Thoracic aorta (tissue), 2 donors: ENCODE measurements around the gene ANKS6. TPM values are rescaled to one million over a fixed set of nuclear protein-coding genes. Genes with fewer than 3 reads are reported as not detected.

ENCODE experiments used
- ATAC-seq: fragments of 150-250 bp; one replicate; pipeline ENCODE4 v1.8.0; 2017; ENCODE audit warnings: low read depth; ENCODE audit not compliant: insufficient number of reproducible peaks, low FRiP score
- DNase-seq: peaks from one replicate; pipeline ENCODE4 v3.0.0-alpha.2; 2020; ENCODE audit warnings: low spot score
- H3K27ac ChIP-seq, 2 donors: fragments of 200-600 bp; sonication (generic); 1 replicate in 1 of 2; 2 replicates in 1 of 2; pipeline ENCODE4 v1.5.1; 2016; ENCODE audit warnings: mild to moderate bottlenecking in 2 of 2, moderate library complexity in 2 of 2
- H3K27me3 ChIP-seq: fragments of 200-600 bp; sonication (generic); replicated peaks from 2 replicates; pipeline ENCODE4 v1.6.0; 2016; ENCODE audit warnings: mild to moderate bottlenecking; ENCODE audit not compliant: insufficient read depth
- H3K36me3 ChIP-seq: fragments of 200-600 bp; sonication (generic); one replicate; pipeline ENCODE4 v1.5.1; 2016
- H3K4me1 ChIP-seq, 2 donors: fragments of 200-600 bp; sonication (generic); 1 replicate in 1 of 2; 2 replicates in 1 of 2; pipeline versions ENCODE4 v1.5.1 to v1.6.0; 2016; ENCODE audit warnings: low read depth in 2 of 2, mild to moderate bottlenecking in 1 of 2; ENCODE audit not compliant: control insufficient read depth in 1 of 2
- H3K4me3 ChIP-seq: fragments of 200-600 bp; sonication (generic); 2 replicates; pipeline ENCODE4 v1.5.1; 2016; ENCODE audit warnings: mild to moderate bottlenecking
- H3K9me3 ChIP-seq: fragments of 200-600 bp; sonication (generic); 2 replicates; pipeline ENCODE4 v1.5.1; 2016
- CTCF ChIP-seq: fragments of 200-600 bp; sonication (generic); IDR thresholded peaks from one replicate; pipeline ENCODE4 v1.5.1; 2019; ENCODE audit warnings: antibody characterized with exemption
- total RNA-seq, 2 donors: library from RNA; depleted of rRNA; stranded (reverse); fragments of >200 nt; gene quantifications; one replicate each; pipeline versions ENCODE4 v1.1.0 to v1.2.3, GENCODE V29; 2016

ANKS6 gene
- 10 to 100 TPM; 35.1 to 45.8 TPM for total RNA-seq

GRCh38 chr9:98796364-98797101 is at the start of gene ANKS6:
TSS of gene ANKS6 (minus strand) at chr9:98796555. CDS start at chr9:98796491, 64 bp downstream.
- no peak for DNase-seq
- peak within 1 kb of the TSS; percentile 70 to 84 for H3K27ac ChIP-seq
- peak; percentile 89 for ATAC-seq
- TF ChIP-seq CTCF, result peak; percentile 32
- H3K36me3 ChIP-seq, result no peaks in the 10 kb centered on the region
- no peaks in the 10 kb centered on the region for H3K9me3 ChIP-seq
- H3K27me3 ChIP-seq, result no peaks in the 10 kb centered on the region
- H3K4me3 ChIP-seq, result peak within 1 kb of the TSS; percentile 77
- peaks cover 11 to 40% of the 10 kb centered on the region in 2 donors for H3K4me1 ChIP-seq

DNA sequence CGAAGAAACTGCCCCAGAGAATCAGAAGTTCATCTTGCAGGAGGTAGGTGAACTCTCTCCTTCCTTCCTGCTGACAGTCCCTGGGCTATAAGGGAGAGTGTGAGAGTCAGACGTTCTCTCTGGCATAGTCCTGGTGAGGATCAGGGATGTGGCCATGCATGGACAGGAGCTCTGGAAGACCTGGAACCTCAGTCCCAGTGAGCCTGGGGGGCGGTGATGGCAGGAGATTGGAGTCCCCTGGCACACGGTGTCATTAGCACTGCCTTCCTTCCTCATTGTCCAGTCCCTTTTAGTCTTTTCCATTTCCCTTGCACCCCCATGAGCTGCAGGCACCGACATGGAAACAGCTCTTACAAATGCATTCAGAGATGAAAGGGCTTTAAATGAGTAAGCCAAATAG is 49.7 kb upstream of the ANKS6 start:
- Histone ChIP-seq H3K4me3 (no peak overlapping the region), H3K36me3 (no peaks in the 10 kb centered on the region), H3K27me3 (no peaks in the 10 kb centered on the region), H3K4me1 (no peaks in the 10 kb centered on the region), H3K27ac (no peak overlapping the region), H3K9me3 (no peaks in the 10 kb centered on the region)
- no peak for TF ChIP-seq CTCF
- DNase-seq (no peak), ATAC-seq (no peak)

DNA sequence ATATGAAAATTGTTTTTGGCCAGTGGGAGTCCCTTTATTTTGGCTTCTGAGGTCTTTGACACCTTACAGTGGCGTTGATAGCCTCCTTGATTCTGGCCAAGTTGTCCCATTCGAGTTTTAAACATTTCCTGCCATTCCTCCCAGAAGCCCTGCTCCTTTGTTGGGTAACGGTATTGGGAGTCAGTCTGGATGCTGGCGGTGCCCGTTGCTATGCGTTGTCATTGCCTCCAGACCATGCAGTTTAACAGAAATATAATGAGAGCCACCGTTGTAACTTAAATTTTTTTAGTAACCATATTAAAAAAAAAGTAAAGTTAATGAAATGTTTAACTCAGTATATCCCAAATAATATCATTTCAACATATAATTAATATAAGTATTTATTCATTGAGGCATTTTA is 46.2 kb upstream of the ANKS6 start:
- H3K27ac ChIP-seq, result no peak overlapping the region
- H3K27me3 ChIP-seq, result no peaks in the 10 kb centered on the region
- no peak for DNase-seq
- H3K4me3 ChIP-seq, result no peak overlapping the region
- no peaks in the 10 kb centered on the region for H3K36me3 ChIP-seq
- no peaks in the 10 kb centered on the region for H3K9me3 ChIP-seq
- ATAC-seq, result no peak
- H3K4me1 ChIP-seq, result no peaks in the 10 kb centered on the region
- no peak for TF ChIP-seq CTCF

GRCh38 chr9:98839724-98840123 is 43.4 kb upstream of the ANKS6 start:
- H3K36me3 ChIP-seq, result no peaks in the 10 kb centered on the region
- no peaks in the 10 kb centered on the region for H3K4me1 ChIP-seq
- no peak overlapping the region for H3K4me3 ChIP-seq
- no peaks in the 10 kb centered on the region for H3K9me3 ChIP-seq
- no peaks in the 10 kb centered on the region for H3K27me3 ChIP-seq
- H3K27ac ChIP-seq, result no peak overlapping the region
- ATAC-seq (no peak), DNase-seq (no peak)
- TF ChIP-seq CTCF, result no peak

DNA sequence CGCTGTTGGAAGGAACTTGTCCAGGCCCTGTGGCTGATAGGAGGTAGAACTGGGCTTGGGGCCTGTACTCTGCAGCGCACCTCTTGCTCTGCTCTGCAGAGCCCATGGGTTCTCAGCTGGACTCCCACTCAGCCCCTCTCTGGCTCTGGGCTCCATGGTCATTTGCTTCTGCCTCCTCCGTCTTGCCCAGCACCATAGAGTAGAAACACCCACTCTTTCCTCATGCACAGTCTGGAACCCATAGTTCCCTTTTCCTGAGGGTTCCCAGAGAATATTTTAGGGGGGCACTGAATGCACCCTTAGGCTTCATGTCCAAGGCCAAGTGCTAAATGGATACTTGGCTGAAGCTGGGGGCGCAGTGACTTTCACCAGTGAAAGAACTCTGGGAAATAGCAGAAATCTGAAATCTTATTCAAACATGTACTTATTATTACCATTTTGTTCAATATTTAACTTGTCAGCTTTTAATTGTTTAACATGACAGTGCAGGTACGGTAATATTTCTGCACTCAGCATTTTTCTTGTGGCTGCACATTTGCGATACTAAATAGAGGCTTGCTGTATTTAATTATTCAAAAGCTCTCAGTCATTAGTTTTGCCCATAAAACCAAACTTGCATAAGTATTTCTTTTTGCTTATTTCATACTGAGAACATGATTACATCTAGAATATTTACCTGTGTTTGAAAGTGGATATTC is 42.7 kb upstream of the ANKS6 start:
- ATAC-seq (no peak), DNase-seq (no peak)
- Histone ChIP-seq H3K27me3 (no peaks in the 10 kb centered on the region), H3K4me3 (no peak overlapping the region), H3K4me1 (no peaks in the 10 kb centered on the region), H3K9me3 (no peaks in the 10 kb centered on the region), H3K27ac (no peak overlapping the region), H3K36me3 (no peaks in the 10 kb centered on the region)
- no peak for TF ChIP-seq CTCF
